Measurements from ENCODE around the gene KCTD16.

Gene KCTD16

GRCh38 chr5:144336191-144336961 is 165.7 kb downstream of the KCTD16 start:
- DNase-seq = no peak

DNA sequence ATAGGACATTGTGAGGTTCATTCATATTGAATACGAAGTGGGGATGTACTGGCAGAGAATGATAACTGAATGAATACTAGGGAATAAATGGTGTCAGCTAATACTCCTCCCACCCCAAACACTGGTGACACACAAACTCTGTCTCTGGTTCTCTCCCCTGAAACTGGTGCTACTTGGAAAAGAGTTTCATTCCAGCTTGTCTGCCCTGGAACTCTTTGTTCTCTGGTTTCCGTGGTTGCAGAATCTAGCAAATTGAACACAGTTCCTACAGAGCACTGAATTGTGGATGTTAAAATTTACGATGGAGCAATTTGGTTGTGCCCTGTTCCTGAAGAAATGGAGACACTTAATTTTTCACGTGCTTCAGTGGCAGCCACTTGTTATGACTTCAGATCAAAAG is 181.7 kb downstream of the KCTD16 start:
- no peak for DNase-seq

GRCh38 chr5:144352732-144353317 is 182.2 kb downstream of the KCTD16 start:
- no peak for DNase-seq

DNA sequence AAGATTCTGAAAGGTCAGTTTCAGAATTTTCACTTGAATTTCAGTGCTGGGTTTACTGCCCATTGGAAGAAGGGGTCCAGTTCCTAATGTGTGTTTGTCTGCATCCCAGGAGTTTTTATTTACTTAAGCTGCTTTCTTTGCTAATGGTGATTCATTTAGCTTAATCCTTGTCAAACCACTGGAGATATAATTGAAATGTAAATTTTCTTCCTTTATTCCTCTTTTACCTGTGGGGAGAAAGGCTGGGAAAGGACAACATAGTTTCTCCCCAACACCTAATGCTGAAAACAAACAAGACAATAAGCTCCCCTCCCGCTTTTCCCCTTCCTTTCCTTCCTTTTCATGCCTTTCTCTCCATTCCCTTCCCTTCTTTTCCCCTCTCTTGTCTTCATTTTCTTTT is 185.8 kb downstream of the KCTD16 start:
- DNase-seq = no peak

DNA sequence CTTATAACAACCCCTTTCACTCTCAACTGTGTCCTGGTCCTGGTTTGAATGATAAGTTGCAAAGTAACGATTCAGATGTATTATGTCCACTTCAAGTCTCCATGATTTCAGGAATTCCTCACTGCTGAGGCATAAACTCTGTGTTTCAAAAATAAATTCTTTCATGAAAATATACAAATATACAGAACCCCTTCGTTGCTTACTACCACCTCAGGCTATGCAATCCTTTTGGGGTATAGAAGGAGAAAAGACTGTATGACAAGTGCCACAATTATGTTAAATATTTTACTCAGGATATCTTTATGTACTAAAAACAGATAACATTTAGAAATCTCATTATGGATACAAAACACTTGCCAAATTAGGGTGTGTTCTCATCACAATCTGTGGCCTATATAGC is 190.7 kb downstream of the KCTD16 start:
- DNase-seq = no peak

GRCh38 chr5:144365885-144366284 is 195.2 kb downstream of the KCTD16 start:
- DNase-seq = no peak

DNA sequence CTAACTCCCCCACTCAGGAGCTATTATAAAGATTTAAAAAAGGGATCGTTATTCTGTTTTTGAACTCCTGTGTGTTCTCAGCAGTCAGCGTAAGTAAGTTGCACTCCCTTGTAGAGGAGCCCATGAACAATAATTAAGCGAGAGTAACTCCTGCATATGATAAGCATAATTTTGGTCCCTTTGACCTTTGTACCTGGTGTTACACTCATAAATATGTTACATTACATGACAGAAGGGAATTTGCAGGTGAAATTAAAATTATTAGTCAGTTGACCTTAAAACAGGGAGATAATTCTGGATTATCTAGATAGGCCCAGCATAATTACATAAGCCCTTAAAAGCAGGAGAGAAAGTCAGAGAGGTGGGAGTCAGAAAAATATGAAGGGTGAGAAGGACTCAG is 197.3 kb downstream of the KCTD16 start:
- DNase-seq = no peak

GRCh38 chr5:144368556-144368955 is 197.9 kb downstream of the KCTD16 start:
- DNase-seq = peak; percentile 9

- DNase-seq = no peak
Measured at GRCh38 chr5:144369006-144369405, 198.3 kb downstream of the KCTD16 start.

DNA sequence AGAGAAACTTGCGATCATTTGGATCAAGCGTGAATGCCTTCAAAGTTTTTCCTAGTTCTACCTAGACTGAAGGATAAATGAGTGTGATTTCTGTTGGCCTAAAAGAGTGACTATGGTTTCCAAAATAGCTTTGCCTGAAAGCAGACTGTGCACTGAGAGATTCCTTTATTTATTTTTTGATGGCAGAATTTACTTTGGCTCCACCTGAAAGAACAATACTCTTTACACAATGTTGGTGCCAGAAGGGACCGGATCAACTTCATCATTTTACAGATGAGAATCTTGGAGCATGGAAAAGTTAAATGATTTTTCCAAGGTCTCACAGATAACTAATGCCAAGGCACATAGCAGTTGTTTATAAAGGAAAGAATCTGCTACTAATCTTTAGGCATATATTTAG is 199.6 kb downstream of the KCTD16 start:
- DNase-seq = no peak

- DNase-seq = no peak
Measured at GRCh38 chr5:144374637-144375036, 204.0 kb downstream of the KCTD16 start.

DNA sequence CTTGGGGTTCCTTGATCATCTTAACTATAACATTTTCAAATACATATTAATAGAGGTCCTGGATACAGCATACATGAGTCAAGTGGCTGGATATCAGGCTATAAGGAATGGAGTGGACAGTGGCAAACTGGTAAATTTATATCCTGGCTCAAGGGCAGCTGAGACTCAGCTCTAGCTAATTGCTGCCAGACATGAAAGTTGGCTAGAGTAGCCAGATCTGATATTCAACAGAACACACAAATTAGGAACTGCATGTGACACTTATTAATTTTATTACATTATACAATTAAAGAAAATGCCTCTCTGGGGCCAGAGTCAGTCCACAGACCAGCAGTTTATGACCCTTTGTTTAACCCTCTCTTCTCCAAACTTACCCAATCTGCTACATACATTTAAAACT is 206.5 kb downstream of the KCTD16 start:
- DNase-seq = no peak

- DNase-seq = no peak
Measured at GRCh38 chr5:144378681-144379080, 208.0 kb downstream of the KCTD16 start.

DNA sequence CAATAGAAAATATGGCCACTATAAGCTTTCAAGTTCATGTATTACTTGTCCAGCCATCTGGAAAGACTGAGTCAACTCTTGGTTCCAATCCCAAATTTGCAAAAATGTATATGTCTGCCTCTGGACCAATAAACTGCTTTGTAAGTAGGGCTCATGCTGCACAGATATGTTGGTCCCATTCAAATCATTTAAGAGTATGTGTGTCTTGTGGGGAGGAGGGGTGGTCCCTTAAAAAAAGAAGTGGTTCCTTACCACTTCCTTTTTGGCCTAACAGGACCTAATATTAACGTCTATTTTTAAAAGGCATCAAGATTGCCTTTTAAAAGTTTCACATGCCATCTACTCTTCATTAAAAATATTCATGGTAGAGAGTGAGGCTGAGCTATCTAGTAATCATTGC is 214.9 kb downstream of the KCTD16 start:
- DNase-seq = no peak

DNA sequence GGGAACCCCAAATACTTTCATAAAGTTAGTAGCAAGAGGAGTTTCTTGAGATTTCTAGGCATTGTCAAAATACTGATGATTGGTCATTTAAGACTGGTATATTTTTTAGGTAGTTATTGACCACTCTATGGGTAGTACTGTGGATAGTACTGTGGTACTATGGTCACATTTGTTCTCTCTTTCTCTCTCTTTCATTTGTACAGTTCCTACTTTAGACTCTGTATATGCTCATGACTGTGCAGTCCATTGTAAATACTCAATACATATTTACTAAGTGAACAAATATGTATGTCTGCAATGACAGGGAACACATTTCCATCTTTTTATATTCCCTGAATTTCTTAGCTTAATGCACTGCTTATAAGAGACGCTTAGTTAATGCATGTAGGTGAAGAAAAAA is 215.6 kb downstream of the KCTD16 start:
- DNase-seq = no peak

DNA sequence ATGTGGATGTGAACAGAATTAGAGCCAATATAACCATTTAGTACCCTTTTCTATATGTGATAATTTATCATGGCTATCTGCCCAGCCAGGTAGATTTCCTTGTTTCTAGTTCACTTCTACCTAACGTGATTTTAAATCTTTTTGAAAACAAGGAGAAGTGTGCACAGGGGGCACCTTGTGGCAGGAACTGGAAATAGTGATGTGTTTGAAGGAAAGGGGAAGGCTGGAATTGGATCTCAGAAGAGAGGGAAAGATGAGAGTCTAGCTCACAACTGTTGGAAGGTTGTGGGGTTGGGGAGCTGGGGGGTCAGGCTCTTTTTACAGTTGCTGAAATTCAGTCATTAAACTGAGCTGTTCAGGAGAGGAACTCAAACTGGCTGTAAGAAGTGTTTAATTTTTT is 219.5 kb downstream of the KCTD16 start:
- no peak for DNase-seq

GRCh38 chr5:144391044-144391443 is 220.4 kb downstream of the KCTD16 start:
- DNase-seq = no peak

GRCh38 chr5:144393641-144394435 is 223.2 kb downstream of the KCTD16 start:
- no peak for DNase-seq

GRCh38 chr5:144395704-144396103 is 225.0 kb downstream of the KCTD16 start:
- DNase-seq = no peak

DNA sequence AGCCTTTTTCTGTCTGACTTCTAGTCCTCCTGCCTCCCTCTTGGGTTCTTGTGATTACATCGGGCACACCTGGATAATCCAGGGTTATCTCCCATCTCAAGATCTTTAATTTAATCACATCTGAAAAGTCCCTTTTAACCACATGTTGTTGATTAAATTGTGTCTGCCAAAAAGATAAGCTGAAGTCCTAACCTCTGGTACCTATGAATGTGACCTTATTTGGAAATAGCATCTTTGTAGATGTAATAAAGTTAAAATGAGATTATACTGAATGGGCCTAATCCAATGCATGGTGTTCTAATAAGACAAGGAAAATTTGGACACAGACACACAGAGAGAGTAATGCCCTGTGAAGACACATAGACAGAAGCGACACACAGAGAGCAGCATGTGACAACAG is 232.4 kb downstream of the KCTD16 start:
- DNase-seq = no peak

- DNase-seq = no peak
Measured at GRCh38 chr5:144403817-144404420, 233.2 kb downstream of the KCTD16 start.

GRCh38 chr5:144404672-144405071 is 234.0 kb downstream of the KCTD16 start:
- no peak for DNase-seq

DNA sequence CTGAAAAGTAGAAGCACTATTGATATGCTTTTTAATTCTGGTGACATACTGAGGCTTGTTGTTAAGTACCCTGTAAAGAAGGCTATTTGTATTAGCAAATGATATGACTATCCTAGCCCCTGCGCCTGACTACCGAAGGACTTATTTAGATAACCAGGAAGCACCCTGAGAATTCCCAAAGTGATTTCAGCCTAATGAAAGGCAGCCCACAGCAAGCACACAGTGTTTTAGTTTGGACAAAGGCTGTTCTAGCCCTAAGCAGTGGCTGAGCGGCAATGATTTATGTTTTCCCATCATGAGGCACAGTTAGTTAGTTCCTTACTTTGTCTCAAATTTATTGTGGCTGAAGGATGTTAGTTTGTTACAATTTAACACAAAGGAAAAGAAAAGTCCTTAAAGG is 235.3 kb downstream of the KCTD16 start:
- no peak for DNase-seq

All from fibroblast of skin of abdomen (primary cell).